ENCODE data around the gene WARS2.
"Not testable (repeated sequence)": the region's sequence is repeated elsewhere in the genome, so short reads cannot be mapped to it uniquely, and the experiment has no call there.

WARS2 gene

GRCh38 chr1:119179051-119179450 lies 38.6 kb upstream of the WARS2 start:
- TF ChIP-seq CTCF (IDR thresholded peaks at IDR 0.05; ENCODE audit: borderline replicate concordance, control extremely low read depth, extremely low read depth, insufficient read depth, missing control alignments), result no peak
- DNase-seq (ENCODE audit: low spot score), result no peak
- in situ Hi-C loops (cut with MboI; ENCODE audit: low sequenced_read_pairs, unreplicated experiment), result no loop called here

GRCh38 chr1:119172927-119173326 lies 32.5 kb upstream of the WARS2 start:
- in situ Hi-C loops (cut with MboI; ENCODE audit: low sequenced_read_pairs, unreplicated experiment); DNase-seq (ENCODE audit: low spot score): not testable (repeated sequence)

DNA sequence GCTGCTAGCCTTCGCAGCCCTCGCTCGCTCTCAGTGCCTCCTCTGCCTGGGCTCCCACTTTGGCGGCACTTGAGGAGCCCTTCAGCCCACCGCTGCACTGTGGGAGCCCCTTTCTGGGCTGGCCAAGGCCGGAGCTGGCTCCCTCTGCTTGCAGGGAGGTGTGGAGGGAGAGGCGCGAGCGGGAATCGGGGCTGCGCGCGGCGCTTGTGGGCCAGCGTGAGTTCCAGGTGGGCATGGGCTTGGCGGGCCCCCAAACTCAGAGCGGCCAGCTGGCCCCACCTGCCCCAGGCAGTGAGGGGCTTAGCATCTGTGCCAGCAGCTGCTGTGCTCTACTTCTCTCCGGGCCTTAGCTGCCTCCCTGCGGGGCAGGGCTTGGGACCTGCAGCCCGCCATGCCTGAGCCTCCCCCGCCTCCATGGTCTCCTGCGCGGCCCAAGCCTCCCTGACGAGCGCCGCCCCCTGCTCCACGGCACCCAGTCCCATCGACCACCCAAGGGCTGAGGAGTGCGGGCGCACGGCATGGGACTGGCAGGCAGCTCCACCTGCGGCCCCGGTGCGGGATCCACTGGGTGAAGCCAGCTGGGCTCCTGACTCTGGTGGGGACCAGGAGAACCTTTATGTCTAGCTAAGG lies 31.0 kb upstream of the WARS2 start:
- DNase-seq (ENCODE audit: low spot score); in situ Hi-C loops (cut with MboI; ENCODE audit: low sequenced_read_pairs, unreplicated experiment): not testable (repeated sequence)

DNA sequence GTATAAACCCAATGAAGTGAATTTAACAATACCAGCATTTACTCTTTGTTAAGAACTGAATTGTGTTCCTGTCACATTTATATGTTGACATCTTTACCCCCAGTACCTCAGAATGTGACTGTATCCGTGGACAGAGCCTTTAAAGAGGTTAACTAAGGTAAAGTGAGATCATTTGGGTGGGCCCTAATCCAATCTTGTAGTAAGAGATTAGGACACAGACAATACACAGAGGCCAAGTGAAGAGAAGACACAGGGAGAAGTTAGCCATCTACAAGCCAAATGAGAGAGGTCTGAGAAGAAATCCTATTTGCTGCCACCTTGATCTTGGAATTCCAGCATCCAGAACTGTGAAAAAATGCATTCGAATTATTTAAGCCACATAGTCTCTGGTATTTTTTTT lies 22.9 kb upstream of the WARS2 start:
- in situ Hi-C loops (cut with MboI; ENCODE audit: low sequenced_read_pairs, unreplicated experiment), result no loop called here
- no peak for DNase-seq (ENCODE audit: low spot score)
- no peak for TF ChIP-seq CTCF (IDR thresholded peaks at IDR 0.05; ENCODE audit: borderline replicate concordance, control extremely low read depth, extremely low read depth, insufficient read depth, missing control alignments)

GRCh38 chr1:119160866-119161265 lies 20.4 kb upstream of the WARS2 start:
- no peak for TF ChIP-seq CTCF (IDR thresholded peaks at IDR 0.05; ENCODE audit: borderline replicate concordance, control extremely low read depth, extremely low read depth, insufficient read depth, missing control alignments)
- DNase-seq (ENCODE audit: low spot score), result no peak
- in situ Hi-C loops (cut with MboI; ENCODE audit: low sequenced_read_pairs, unreplicated experiment), result no loop called here

- TF ChIP-seq CTCF (IDR thresholded peaks at IDR 0.05; ENCODE audit: borderline replicate concordance, control extremely low read depth, extremely low read depth, insufficient read depth, missing control alignments), result no peak
- in situ Hi-C loops (cut with MboI; ENCODE audit: low sequenced_read_pairs, unreplicated experiment), result no loop called here
- DNase-seq (ENCODE audit: low spot score), result no peak
Observed at GRCh38 chr1:119160409-119160808, 20.0 kb upstream of the WARS2 start.

GRCh38 chr1:119159966-119160365 lies 19.5 kb upstream of the WARS2 start:
- no peak for DNase-seq (ENCODE audit: low spot score)
- TF ChIP-seq CTCF (IDR thresholded peaks at IDR 0.05; ENCODE audit: borderline replicate concordance, control extremely low read depth, extremely low read depth, insufficient read depth, missing control alignments), result no peak
- in situ Hi-C loops (cut with MboI; ENCODE audit: low sequenced_read_pairs, unreplicated experiment), result no loop called here

- TF ChIP-seq CTCF (IDR thresholded peaks at IDR 0.05; ENCODE audit: borderline replicate concordance, control extremely low read depth, extremely low read depth, insufficient read depth, missing control alignments), result no peak
- no peak for DNase-seq (ENCODE audit: low spot score)
- in situ Hi-C loops (cut with MboI; ENCODE audit: low sequenced_read_pairs, unreplicated experiment), result no loop called here
Observed at GRCh38 chr1:119159111-119159510, 18.7 kb upstream of the WARS2 start.

DNA sequence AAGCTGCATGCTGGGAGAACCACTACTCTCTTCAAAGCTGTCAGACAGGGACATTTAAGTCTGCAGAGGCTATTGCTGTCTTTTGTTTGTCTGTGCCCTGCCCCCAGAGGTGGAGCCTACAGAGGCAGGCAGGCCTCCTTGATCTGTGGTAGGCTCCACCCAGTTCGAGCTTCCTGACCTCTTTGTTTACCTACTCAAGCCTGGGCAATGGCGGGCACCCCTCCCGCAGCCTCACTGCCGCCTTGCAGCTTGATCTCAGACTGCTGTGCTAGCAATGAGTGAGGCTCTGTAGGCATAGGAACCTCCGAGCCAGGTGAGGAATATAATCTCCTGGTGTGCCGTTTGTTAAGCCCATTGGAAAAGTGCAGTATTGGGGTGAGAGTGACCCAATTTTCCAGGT lies 16.3 kb upstream of the WARS2 start:
- in situ Hi-C loops (cut with MboI; ENCODE audit: low sequenced_read_pairs, unreplicated experiment); DNase-seq (ENCODE audit: low spot score): not testable (repeated sequence)

DNA sequence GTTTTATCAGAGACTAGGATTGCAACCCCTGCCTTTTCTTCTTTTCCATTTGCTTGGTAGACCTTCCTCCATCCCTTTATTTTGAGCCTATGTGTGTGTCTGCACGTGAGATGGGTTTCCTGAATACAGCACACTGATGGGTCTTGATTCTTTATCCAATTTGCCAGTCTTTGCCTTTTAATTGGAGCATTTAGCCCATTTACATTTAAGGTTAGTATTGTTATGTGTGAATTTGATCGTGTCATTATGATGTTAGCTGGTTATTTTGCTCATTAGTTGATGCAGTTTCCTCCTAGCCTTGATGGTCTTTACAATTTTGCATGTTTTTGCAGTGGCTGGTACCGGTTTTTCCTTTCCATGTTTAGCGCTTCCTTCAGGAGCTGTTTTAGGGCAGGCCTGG lies 14.6 kb upstream of the WARS2 start:
- in situ Hi-C loops (cut with MboI; ENCODE audit: low sequenced_read_pairs, unreplicated experiment); DNase-seq (ENCODE audit: low spot score): not testable (repeated sequence)

Data from GM13976 (cell line).